Measurements from ENCODE around the gene IVL. TPM values are rescaled to one million over a fixed set of nuclear protein-coding genes. Genes with fewer than 3 reads are reported as not detected.

IVL gene
- total RNA-seq, 1 donor from 2014 or later = 2.3 TPM

DNA sequence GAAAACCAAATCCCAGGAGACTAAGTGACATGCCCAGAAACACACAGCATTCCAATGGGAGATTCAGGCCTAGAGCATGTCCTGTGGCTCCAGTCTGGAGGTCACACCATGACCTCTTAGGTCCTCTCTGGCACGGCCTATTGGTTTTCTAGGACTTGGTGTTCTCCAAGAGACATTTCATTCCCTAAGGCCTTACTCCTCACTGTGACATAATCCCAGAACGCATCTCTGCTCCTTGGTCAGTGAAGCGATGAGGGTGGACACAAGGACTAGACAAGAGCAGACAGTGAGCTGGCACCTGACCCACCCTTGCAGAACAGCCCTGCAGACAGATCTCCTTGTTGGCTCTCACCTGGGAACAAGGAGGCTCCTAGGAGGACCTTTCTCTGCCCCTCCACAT is 860 bp downstream of the IVL start:
- Histone ChIP-seq H3K27me3 (ENCODE audit: control insufficient read depth, insufficient read depth, low read length) (no peaks in the 10 kb centered on the region), H3K36me3 (ENCODE audit: control insufficient read depth, insufficient read depth, low read length) (no peaks in the 10 kb centered on the region), H3K4me3 (ENCODE audit: low read depth, low read length) (no peak overlapping the region)
- TF ChIP-seq, protein P1, sequence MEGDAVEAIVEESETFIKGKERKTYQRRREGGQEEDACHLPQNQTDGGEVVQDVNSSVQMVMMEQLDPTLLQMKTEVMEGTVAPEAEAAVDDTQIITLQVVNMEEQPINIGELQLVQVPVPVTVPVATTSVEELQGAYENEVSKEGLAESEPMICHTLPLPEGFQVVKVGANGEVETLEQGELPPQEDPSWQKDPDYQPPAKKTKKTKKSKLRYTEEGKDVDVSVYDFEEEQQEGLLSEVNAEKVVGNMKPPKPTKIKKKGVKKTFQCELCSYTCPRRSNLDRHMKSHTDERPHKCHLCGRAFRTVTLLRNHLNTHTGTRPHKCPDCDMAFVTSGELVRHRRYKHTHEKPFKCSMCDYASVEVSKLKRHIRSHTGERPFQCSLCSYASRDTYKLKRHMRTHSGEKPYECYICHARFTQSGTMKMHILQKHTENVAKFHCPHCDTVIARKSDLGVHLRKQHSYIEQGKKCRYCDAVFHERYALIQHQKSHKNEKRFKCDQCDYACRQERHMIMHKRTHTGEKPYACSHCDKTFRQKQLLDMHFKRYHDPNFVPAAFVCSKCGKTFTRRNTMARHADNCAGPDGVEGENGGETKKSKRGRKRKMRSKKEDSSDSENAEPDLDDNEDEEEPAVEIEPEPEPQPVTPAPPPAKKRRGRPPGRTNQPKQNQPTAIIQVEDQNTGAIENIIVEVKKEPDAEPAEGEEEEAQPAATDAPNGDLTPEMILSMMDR (IDR thresholded peaks at IDR 0.05; ENCODE audit: insufficient read depth, low read length, poor library complexity, severe bottlenecking) = no peak
- no peak for DNase-seq (ENCODE audit: low read depth)

DNA sequence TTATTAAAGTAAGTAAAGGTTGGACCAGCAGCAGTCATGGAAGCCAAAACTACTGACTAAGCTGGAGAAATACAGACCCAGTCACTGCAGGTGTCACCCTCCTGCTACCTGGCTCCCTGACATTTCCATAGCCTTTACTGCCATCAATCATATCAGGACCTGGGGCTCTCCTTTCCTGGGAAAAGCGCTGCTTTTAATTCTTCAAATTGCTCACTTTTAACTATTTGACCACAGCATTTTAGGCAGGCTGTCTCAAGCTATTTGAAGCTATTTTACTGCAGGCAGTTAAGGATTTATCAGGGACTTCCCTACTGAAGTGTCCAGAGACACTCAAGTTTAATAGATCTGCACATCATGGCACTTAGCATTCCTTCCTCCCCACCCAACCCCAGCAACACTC is 4.1 kb downstream of the IVL start:
- Histone ChIP-seq H3K36me3 (ENCODE audit: control insufficient read depth, insufficient read depth, low read length) (no peaks in the 10 kb centered on the region), H3K4me3 (ENCODE audit: low read depth, low read length) (no peak overlapping the region), H3K27me3 (ENCODE audit: control insufficient read depth, insufficient read depth, low read length) (no peaks in the 10 kb centered on the region)
- no peak for DNase-seq (ENCODE audit: low read depth)
- TF ChIP-seq, protein P1 (IDR thresholded peaks at IDR 0.05; ENCODE audit: insufficient read depth, low read length, poor library complexity, severe bottlenecking) = no peak

DNA sequence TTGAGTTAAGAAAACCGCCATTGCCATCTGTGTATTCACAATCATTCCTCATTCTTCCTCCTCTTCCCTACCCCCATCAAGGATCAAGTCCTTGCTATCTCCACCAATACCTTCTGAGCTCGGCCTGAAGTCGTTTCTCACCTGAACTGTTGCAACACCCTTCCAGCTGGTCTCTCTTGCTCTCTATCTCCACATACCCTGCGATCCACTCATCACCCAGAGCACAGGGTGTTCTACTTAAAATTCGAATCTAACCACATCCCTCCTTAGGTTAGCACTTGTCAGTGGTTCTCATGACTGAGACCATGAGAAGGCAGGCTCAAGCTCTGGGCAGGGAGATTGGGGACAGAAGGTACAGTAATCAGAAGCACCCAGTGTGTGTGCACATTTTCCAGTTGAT is 4.6 kb downstream of the IVL start:
- Histone ChIP-seq H3K36me3 (ENCODE audit: control insufficient read depth, insufficient read depth, low read length) (no peaks in the 10 kb centered on the region), H3K27me3 (ENCODE audit: control insufficient read depth, insufficient read depth, low read length) (no peaks in the 10 kb centered on the region), H3K4me3 (ENCODE audit: low read depth, low read length) (no peak overlapping the region)
- TF ChIP-seq, protein P1 (IDR thresholded peaks at IDR 0.05; ENCODE audit: insufficient read depth, low read length, poor library complexity, severe bottlenecking) = no peak
- no peak for DNase-seq (ENCODE audit: low read depth)

DNA sequence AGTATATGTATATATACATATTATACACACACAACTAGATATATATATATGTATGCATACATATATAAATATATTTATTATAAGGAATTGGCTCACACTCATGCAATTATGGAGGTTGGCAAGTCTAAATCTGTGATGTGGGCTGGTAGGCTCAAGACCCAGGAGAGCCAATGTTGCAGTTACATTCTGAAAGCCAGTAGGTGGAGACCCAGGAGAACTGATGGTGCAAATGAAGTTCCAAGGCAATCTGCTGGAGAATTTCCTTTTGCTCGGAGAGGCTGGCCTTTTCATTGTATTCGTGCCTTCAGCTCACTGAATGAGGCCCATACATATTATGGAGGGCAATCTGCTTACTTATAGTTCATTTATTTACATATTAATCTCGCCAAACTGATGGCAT is 9.4 kb downstream of the IVL start:
- Histone ChIP-seq H3K27me3 (ENCODE audit: control insufficient read depth, insufficient read depth, low read length) (no peaks in the 10 kb centered on the region), H3K36me3 (ENCODE audit: control insufficient read depth, insufficient read depth, low read length) (no peaks in the 10 kb centered on the region), H3K4me3 (ENCODE audit: low read depth, low read length) (no peak overlapping the region)
- TF ChIP-seq, protein P1 (IDR thresholded peaks at IDR 0.05; ENCODE audit: insufficient read depth, low read length, poor library complexity, severe bottlenecking) = no peak
- DNase-seq (ENCODE audit: low read depth) = no peak

DNA sequence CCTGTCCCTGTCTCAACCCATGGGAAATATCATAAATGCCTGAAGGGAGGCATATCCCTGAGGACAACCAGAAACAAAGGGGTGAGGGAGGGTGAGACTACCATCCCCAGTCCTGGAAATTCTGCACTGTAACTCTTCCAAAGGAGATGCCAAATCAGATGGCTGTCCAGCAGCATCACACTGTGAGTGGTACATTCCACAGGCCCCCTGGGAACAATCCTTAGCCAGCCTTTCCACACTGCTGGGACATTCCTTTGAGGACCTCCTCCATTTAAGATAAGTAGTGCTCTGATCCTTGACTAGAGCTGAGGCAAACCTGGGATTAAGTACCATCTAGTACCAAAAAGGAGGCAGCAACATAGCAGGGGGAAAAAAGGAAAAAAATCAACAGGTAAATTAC is 10.7 kb downstream of the IVL start:
- H3K36me3 ChIP-seq (ENCODE audit: control insufficient read depth, insufficient read depth, low read length) = no peaks in the 10 kb centered on the region
- H3K4me3 ChIP-seq (ENCODE audit: low read depth, low read length) = no peak overlapping the region
- no peaks in the 10 kb centered on the region for H3K27me3 ChIP-seq (ENCODE audit: control insufficient read depth, insufficient read depth, low read length)
- TF ChIP-seq, protein P1 (IDR thresholded peaks at IDR 0.05; ENCODE audit: insufficient read depth, low read length, poor library complexity, severe bottlenecking) = no peak
- DNase-seq (ENCODE audit: low read depth) = no peak

DNA sequence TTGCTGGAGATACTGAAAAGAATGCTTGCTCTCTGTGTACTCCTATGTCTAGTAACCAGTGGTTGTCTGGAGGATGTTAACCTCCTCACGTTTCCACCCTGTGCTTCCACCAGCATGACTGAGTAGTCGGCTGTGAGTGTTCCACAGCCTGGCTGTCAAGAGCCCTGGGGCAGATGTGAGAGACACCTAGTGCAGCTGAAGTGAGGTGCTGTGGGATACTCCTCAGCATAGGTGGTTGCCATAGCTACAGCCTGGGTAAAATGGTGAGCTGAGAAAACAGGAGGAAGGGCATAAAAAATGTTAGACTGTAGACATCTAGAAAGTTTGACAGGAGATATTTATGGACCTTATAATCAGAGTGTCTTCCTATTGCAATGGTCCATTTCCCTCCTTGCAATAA is 15.8 kb downstream of the IVL start:
- DNase-seq (ENCODE audit: low read depth) = no peak
- no peak overlapping the region for H3K4me3 ChIP-seq (ENCODE audit: low read depth, low read length)
- no peaks in the 10 kb centered on the region for H3K27me3 ChIP-seq (ENCODE audit: control insufficient read depth, insufficient read depth, low read length)
- H3K36me3 ChIP-seq (ENCODE audit: control insufficient read depth, insufficient read depth, low read length) = no peaks in the 10 kb centered on the region
- TF ChIP-seq, protein P1 (IDR thresholded peaks at IDR 0.05; ENCODE audit: insufficient read depth, low read length, poor library complexity, severe bottlenecking) = no peak
